Breast epithelium (tissue), 4 donors: ENCODE measurements around the gene CRELD1. TPM values are rescaled to one million over a fixed set of nuclear protein-coding genes. Genes with fewer than 3 reads are reported as not detected.

Source experiments
- DNase-seq, 2 donors: peaks; one replicate each; pipeline ENCODE4 v3.0.0-alpha.2; 2019; ENCODE audit warnings: low spot score in 2 of 2
- H3K27ac ChIP-seq, 2 donors: fragments of 200-600 bp; sonication (generic) in 1 of 2; one replicate each; pipeline ENCODE4 v1.5.1; 2016 to 2019; ENCODE audit warnings: mild to moderate bottlenecking in 1 of 2
- H3K27me3 ChIP-seq, 2 donors: fragments of 200-600 bp; sonication (generic) in 1 of 2; one replicate each; pipeline versions ENCODE4 v1.5.1 to v1.6.0; 2017 to 2019; ENCODE audit warnings: control low read depth in 1 of 2, mild to moderate bottlenecking in 1 of 2
- H3K36me3 ChIP-seq: fragments of 200-600 bp; one replicate; pipeline ENCODE4 v1.5.1; 2019
- H3K4me1 ChIP-seq, 2 donors: fragments of 200-600 bp; sonication (generic); one replicate each; pipeline ENCODE4 v1.5.1; 2016 to 2019; ENCODE audit warnings: control low read depth in 1 of 2
- H3K4me3 ChIP-seq, 3 donors: fragments of 200-600 bp; sonication (generic); 1 replicate in 2 of 3; 2 replicates in 1 of 3; pipeline ENCODE4 v1.5.1; 2016 to 2019; ENCODE audit warnings: mild to moderate bottlenecking in 3 of 3, moderate library complexity in 2 of 3
- H3K9me3 ChIP-seq, 2 donors: fragments of 200-600 bp; sonication (generic) in 1 of 2; one replicate each; pipeline ENCODE4 v1.5.1; 2016 to 2019; ENCODE audit warnings: control low read depth in 1 of 2
- POLR2A ChIP-seq: fragments of 450-650 bp; IDR thresholded peaks from one replicate; pipeline ENCODE4 v1.6.1; 2016; ENCODE audit warnings: antibody characterized with exemption, mild to moderate bottlenecking, moderate library complexity
- POLR2AphosphoS5 ChIP-seq, 3 donors: sonication (generic); formaldehyde crosslinking; IDR thresholded peaks; one replicate each; pipeline ENCODE4 v1.6.1; 2017; ENCODE audit warnings: antibody characterized with exemption in 3 of 3
- intact Hi-C: fragments of 100-400 bp; cut with DNase I; formaldehyde crosslinking; loops from one replicate; pipeline ENCODE4 v1.15.1; 2023; ENCODE audit warnings: low total_unique reads
- total RNA-seq, 3 donors: library from RNA; depleted of rRNA; stranded (reverse); fragments of >200 nt; gene quantifications; one replicate each; pipeline ENCODE4 v1.1.0, GENCODE V29; 2016
- TF ChIP-seq, protein P1 (sequence below), 3 donors: fragments of 450-650 bp; IDR thresholded peaks; one replicate each; pipeline ENCODE4 v1.5.1; 2016 to 2017; ENCODE audit warnings: antibody characterized with exemption in 3 of 3, mild to moderate bottlenecking in 3 of 3, moderate library complexity in 3 of 3

Gene CRELD1
- total RNA-seq, 3 donors from 2014 or later, result 33.6 to 52.4 (median 44.6) TPM

DNA sequence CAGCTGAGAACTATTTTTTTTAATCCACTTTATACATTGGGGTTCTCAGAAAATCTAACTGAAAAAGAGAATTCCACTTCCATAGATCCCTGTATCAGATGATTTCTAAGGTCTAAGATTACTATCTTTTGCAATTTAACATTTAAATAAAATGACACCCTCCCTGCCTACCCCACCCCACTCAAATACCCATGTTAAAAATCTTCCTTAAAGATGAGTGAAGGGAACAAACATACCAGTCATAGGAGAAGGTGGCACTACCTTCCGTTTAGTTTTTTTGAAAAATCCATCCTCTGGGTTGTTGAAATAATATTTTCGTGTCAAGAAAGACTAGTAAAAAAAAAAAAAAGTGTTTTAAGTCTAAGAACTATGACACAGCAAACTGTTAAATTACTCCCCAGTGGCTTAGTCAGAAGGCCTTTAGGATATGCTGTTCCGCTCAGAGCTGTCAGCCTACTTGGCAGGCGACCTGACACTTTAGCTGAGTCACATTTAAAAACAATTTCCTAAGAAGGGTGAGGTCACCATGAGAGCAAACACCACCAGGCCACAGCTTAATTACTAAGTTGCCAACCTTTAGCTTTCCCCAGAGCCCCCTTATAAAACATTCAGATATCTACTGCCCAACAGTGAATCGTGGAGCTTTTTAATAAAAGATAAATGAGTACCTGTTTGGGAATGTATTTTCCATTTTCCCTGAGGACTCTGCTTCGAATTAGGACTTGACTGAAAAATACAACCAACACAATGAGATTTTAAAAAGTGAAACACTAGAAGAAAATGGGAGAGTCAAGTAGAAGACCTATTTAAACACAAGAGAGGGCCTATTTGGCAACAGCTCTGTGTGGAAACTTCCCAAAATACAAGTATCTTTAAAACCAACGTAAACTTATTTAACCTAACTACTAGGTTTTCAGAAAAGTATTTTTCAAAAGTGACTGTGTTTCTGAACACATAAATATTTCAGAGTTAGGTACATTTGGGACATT, 43.4 kb downstream of the CRELD1 start:
- DNase-seq, result peak; percentile 69 to 76
- intact Hi-C loops, result no loop called here
- no peak overlapping the region for H3K4me3 ChIP-seq
- no peaks in the 10 kb centered on the region for H3K27me3 ChIP-seq
- no peaks in the 10 kb centered on the region for H3K4me1 ChIP-seq
- H3K9me3 ChIP-seq, result no peaks in the 10 kb centered on the region
- peak overlapping the region; percentile 84 to 85 for H3K27ac ChIP-seq
- no peaks in the 10 kb centered on the region for H3K36me3 ChIP-seq
- TF ChIP-seq POLR2AphosphoS5 (IDR thresholded peaks at IDR 0.05) (peak; percentile 44 to 73 (median 65)), POLR2A (no peak)
- TF ChIP-seq, protein P1, sequence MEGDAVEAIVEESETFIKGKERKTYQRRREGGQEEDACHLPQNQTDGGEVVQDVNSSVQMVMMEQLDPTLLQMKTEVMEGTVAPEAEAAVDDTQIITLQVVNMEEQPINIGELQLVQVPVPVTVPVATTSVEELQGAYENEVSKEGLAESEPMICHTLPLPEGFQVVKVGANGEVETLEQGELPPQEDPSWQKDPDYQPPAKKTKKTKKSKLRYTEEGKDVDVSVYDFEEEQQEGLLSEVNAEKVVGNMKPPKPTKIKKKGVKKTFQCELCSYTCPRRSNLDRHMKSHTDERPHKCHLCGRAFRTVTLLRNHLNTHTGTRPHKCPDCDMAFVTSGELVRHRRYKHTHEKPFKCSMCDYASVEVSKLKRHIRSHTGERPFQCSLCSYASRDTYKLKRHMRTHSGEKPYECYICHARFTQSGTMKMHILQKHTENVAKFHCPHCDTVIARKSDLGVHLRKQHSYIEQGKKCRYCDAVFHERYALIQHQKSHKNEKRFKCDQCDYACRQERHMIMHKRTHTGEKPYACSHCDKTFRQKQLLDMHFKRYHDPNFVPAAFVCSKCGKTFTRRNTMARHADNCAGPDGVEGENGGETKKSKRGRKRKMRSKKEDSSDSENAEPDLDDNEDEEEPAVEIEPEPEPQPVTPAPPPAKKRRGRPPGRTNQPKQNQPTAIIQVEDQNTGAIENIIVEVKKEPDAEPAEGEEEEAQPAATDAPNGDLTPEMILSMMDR (IDR thresholded peaks at IDR 0.05), result no peak

DNA sequence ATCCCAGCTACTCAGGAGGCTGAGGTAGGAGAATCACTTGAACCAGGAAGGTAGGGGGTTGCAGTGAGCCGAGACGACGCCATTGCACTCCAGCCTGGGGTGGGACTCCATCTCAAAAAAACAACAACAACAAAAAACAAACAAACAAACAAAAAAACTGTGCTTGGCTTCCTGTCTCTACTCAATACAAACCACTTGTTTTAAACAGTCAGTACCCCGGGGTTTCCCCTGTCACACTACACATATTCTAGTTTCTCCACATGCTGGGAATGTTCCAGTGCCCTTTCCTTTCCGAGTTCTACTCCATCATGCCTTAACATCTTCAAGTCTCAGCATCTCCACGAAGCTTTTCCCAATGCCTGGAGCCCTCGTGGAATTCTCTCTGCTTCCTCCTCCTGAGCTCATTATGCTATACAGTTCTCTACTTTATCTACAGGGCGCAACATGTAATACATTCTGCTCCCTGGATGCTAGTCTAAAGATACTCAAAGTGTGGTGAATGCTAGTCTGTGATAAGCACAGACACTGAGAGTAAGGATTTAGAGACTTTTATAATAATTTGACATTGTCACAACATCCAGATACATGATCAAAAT, 45.2 kb downstream of the CRELD1 start:
- no peak for TF ChIP-seq POLR2AphosphoS5 (IDR thresholded peaks at IDR 0.05)
- no peak for TF ChIP-seq POLR2A
- TF ChIP-seq, protein P1 (IDR thresholded peaks at IDR 0.05), result no peak
- Histone ChIP-seq H3K27ac (peak overlapping the region; percentile 57 to 68), H3K36me3 (no peaks in the 10 kb centered on the region), H3K4me1 (peaks cover 0 to 5% of the 10 kb centered on the region in 2 donors), H3K9me3 (no peaks in the 10 kb centered on the region), H3K27me3 (no peaks in the 10 kb centered on the region), H3K4me3 (no peak overlapping the region)
- intact Hi-C loops, result no loop called here
- no peak for DNase-seq

DNA sequence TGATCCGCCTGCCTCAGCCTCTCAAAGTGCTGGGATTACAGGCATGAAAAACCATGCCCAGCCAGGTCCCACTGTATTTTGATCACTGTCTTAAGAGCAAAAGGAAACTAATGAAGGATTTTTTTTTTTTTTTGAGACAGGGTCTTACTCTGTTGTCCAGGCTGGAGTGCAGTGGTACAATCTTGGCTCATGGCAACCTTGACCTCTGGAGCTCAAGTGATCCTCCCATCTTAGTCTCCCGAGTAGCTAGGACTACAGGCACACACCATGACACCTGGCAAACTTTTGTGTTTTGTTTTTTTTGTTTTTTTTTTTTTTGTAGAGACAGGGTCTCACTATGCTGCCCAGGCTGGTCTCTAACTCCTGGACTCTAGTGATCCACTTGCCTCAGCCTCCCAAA, 46.6 kb downstream of the CRELD1 start:
- peaks cover 0 to 5% of the 10 kb centered on the region in 2 donors for H3K4me1 ChIP-seq
- intact Hi-C loops, result loop anchor here (5.0 kb wide), 1 partner anchor 848 kb away; no protein-coding TSS in a partner anchor
- DNase-seq, result no peak

GRCh38 chr3:9986230-9986725, 52.6 kb downstream of the CRELD1 start:
- no peaks in the 10 kb centered on the region for H3K27me3 ChIP-seq
- no peak for DNase-seq
- no peak for TF ChIP-seq POLR2AphosphoS5 (IDR thresholded peaks at IDR 0.05)
- TF ChIP-seq POLR2A, result no peak
- TF ChIP-seq, protein P1 (IDR thresholded peaks at IDR 0.05), result no peak
- H3K4me3 ChIP-seq, result peak overlapping the region; percentile 77 to 89 (median 83)
- intact Hi-C loops, result no loop called here
- no peaks in the 10 kb centered on the region for H3K36me3 ChIP-seq
- H3K9me3 ChIP-seq, result no peaks in the 10 kb centered on the region
- H3K4me1 ChIP-seq, result peaks cover 0 to 15% of the 10 kb centered on the region in 2 donors
- peak overlapping the region; percentile 79 to 88 for H3K27ac ChIP-seq

More for the DNA sequence above, 46.6 kb downstream of the CRELD1 start:
- H3K27me3 ChIP-seq, result no peaks in the 10 kb centered on the region
- TF ChIP-seq, protein P1 (IDR thresholded peaks at IDR 0.05), result no peak
- TF ChIP-seq POLR2AphosphoS5 (IDR thresholded peaks at IDR 0.05), result no peak
- no peaks in the 10 kb centered on the region for H3K36me3 ChIP-seq
- H3K4me3 ChIP-seq, result no peak overlapping the region
- no peak overlapping the region for H3K27ac ChIP-seq
- no peaks in the 10 kb centered on the region for H3K9me3 ChIP-seq
